K562 (cell line): ENCODE results near the gene KLHL18.

Source experiments
- E2F3 ChIP-seq: fragments of 250-450 bp; sonication (Bioruptor Pico); IDR thresholded peaks from 2 replicates; pipeline ENCODE4 v1.4.0; 2020; ENCODE audit warnings: mild to moderate bottlenecking
- ETS1 ChIP-seq: conservative IDR thresholded peaks from 2 replicates; pipeline ENCODE4 v1.6.1; 2011; ENCODE audit warnings: low read depth, mild to moderate bottlenecking, low read length; ENCODE audit not compliant: control insufficient read depth

- TF ChIP-seq E2F3 (CRISPR knock-in tag): no peak
- TF ChIP-seq ETS1: no peak
Measured at GRCh38 chr3:47340866-47341265, 58.1 kb downstream of the KLHL18 start.
